ENCODE measurements around the gene UXT. TPM values are rescaled to one million over a fixed set of nuclear protein-coding genes. Genes with fewer than 3 reads are reported as not detected.

Gene UXT
- polyA plus RNA-seq, 1 donor from 2014 or later = 153 TPM

DNA sequence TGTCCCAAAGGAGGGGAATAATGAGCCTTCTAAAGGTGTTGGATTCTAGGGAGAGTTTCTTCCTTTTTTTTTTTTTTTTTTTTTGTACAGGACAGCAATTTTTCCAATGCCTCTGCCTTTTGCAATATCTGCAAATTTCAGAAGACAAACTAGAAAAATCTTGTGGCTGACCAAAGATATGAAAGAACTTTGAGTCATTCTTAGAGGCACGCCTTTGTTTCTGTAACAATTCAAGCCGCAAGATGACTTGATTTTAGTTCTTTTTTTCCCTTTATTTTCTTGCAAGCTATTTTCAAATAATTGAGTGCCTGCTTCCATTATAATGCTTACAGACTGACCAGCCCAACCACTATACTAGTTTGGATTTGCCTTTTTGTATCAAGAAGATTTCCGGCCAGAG lies 47.6 kb upstream of the UXT start:
- H3K4me2 ChIP-seq (ENCODE audit: low read length) = no peak overlapping the region
- H3K9me3 ChIP-seq (ENCODE audit: low read length) = no peaks in the 10 kb centered on the region
- H3K9ac ChIP-seq (ENCODE audit: low read length) = no peak overlapping the region
- H3K27me3 ChIP-seq (ENCODE audit: insufficient read depth, low read depth, low read length) = no peaks in the 10 kb centered on the region
- H2AFZ ChIP-seq (ENCODE audit: low read depth, low read length) = no peak overlapping the region
- H3K79me2 ChIP-seq (replicated peaks; ENCODE audit: insufficient read depth, low read length) = no peaks in the 10 kb centered on the region
- H3K9me2 ChIP-seq (ENCODE audit: insufficient read depth, low read length) = no peaks in the 10 kb centered on the region
- no peaks in the 10 kb centered on the region for H3F3A ChIP-seq (ENCODE audit: insufficient read depth, low read length, poor library complexity, severe bottlenecking)
- no peaks in the 10 kb centered on the region for H4K20me1 ChIP-seq (ENCODE audit: insufficient read depth)
- no peak overlapping the region for H3K27ac ChIP-seq (ENCODE audit: low read length)
- H3K36me3 ChIP-seq (ENCODE audit: insufficient read depth, low read length) = no peaks in the 10 kb centered on the region
- H3K4me3 ChIP-seq (ENCODE audit: low read length) = no peak overlapping the region
- TF ChIP-seq RAD21 (conservative IDR thresholded peaks at IDR 0.05) (no peak), EZH2 (IDR thresholded peaks at IDR 0.05; ENCODE audit: borderline replicate concordance, insufficient read depth, low read length, poor library complexity, severe bottlenecking) (no peak), EP300 (conservative IDR thresholded peaks at IDR 0.05; ENCODE audit: poor library complexity, severe bottlenecking) (no peak), MXI1 (conservative IDR thresholded peaks at IDR 0.05; ENCODE audit: poor library complexity, severe bottlenecking) (no peak), SMC3 (conservative IDR thresholded peaks at IDR 0.05; ENCODE audit: poor library complexity) (no peak), TAF1 (IDR thresholded peaks at IDR 0.05; ENCODE audit: low read depth) (no peak), POLR2AphosphoS5 (IDR thresholded peaks at IDR 0.05) (no peak)
- TF ChIP-seq, protein P1, sequence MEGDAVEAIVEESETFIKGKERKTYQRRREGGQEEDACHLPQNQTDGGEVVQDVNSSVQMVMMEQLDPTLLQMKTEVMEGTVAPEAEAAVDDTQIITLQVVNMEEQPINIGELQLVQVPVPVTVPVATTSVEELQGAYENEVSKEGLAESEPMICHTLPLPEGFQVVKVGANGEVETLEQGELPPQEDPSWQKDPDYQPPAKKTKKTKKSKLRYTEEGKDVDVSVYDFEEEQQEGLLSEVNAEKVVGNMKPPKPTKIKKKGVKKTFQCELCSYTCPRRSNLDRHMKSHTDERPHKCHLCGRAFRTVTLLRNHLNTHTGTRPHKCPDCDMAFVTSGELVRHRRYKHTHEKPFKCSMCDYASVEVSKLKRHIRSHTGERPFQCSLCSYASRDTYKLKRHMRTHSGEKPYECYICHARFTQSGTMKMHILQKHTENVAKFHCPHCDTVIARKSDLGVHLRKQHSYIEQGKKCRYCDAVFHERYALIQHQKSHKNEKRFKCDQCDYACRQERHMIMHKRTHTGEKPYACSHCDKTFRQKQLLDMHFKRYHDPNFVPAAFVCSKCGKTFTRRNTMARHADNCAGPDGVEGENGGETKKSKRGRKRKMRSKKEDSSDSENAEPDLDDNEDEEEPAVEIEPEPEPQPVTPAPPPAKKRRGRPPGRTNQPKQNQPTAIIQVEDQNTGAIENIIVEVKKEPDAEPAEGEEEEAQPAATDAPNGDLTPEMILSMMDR (IDR thresholded peaks at IDR 0.05; ENCODE audit: poor library complexity, severe bottlenecking) = no peak
- TF ChIP-seq, protein P2, sequence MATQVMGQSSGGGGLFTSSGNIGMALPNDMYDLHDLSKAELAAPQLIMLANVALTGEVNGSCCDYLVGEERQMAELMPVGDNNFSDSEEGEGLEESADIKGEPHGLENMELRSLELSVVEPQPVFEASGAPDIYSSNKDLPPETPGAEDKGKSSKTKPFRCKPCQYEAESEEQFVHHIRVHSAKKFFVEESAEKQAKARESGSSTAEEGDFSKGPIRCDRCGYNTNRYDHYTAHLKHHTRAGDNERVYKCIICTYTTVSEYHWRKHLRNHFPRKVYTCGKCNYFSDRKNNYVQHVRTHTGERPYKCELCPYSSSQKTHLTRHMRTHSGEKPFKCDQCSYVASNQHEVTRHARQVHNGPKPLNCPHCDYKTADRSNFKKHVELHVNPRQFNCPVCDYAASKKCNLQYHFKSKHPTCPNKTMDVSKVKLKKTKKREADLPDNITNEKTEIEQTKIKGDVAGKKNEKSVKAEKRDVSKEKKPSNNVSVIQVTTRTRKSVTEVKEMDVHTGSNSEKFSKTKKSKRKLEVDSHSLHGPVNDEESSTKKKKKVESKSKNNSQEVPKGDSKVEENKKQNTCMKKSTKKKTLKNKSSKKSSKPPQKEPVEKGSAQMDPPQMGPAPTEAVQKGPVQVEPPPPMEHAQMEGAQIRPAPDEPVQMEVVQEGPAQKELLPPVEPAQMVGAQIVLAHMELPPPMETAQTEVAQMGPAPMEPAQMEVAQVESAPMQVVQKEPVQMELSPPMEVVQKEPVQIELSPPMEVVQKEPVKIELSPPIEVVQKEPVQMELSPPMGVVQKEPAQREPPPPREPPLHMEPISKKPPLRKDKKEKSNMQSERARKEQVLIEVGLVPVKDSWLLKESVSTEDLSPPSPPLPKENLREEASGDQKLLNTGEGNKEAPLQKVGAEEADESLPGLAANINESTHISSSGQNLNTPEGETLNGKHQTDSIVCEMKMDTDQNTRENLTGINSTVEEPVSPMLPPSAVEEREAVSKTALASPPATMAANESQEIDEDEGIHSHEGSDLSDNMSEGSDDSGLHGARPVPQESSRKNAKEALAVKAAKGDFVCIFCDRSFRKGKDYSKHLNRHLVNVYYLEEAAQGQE (IDR thresholded peaks at IDR 0.05; ENCODE audit: borderline replicate concordance) = no peak

DNA sequence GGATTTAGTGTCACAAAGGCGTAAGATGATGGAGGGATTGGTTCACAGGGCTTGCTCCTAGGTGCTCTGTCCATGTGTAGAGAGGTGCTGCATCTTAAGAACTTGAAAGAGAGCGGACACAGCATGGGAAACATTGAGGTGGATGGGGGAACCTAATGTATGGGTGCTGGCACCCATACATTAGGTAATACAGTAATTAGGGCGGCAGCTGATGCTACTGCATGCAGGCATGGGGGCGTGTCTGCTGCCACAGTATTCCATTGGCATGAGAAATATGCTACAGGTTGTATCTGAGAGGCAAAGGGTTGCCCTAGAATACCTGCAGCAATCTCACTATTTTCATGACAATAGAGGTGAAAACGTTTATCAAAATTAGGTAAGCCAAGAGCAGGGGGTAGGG lies 45.8 kb upstream of the UXT start:
- Histone ChIP-seq H2AFZ (ENCODE audit: low read depth, low read length) (no peak overlapping the region), H3K79me2 (replicated peaks; ENCODE audit: insufficient read depth, low read length) (no peaks in the 10 kb centered on the region), H3K9ac (ENCODE audit: low read length) (no peak overlapping the region), H3F3A (ENCODE audit: insufficient read depth, low read length, poor library complexity, severe bottlenecking) (no peaks in the 10 kb centered on the region), H3K27ac (ENCODE audit: low read length) (no peak overlapping the region), H3K9me3 (ENCODE audit: low read length) (no peaks in the 10 kb centered on the region), H3K4me3 (ENCODE audit: low read length) (no peak overlapping the region), H3K27me3 (ENCODE audit: insufficient read depth, low read depth, low read length) (no peaks in the 10 kb centered on the region), H3K9me2 (ENCODE audit: insufficient read depth, low read length) (no peaks in the 10 kb centered on the region), H3K4me2 (ENCODE audit: low read length) (no peak overlapping the region), H4K20me1 (ENCODE audit: insufficient read depth) (no peaks in the 10 kb centered on the region), H3K36me3 (ENCODE audit: insufficient read depth, low read length) (no peaks in the 10 kb centered on the region)
- no peak for TF ChIP-seq MXI1 (conservative IDR thresholded peaks at IDR 0.05; ENCODE audit: poor library complexity, severe bottlenecking)
- TF ChIP-seq RAD21 (conservative IDR thresholded peaks at IDR 0.05) = no peak
- no peak for TF ChIP-seq EP300 (conservative IDR thresholded peaks at IDR 0.05; ENCODE audit: poor library complexity, severe bottlenecking)
- TF ChIP-seq, protein P1 (IDR thresholded peaks at IDR 0.05; ENCODE audit: poor library complexity, severe bottlenecking) = no peak
- TF ChIP-seq POLR2AphosphoS5 (IDR thresholded peaks at IDR 0.05) = no peak
- TF ChIP-seq, protein P2 (IDR thresholded peaks at IDR 0.05; ENCODE audit: borderline replicate concordance) = no peak
- no peak for TF ChIP-seq SMC3 (conservative IDR thresholded peaks at IDR 0.05; ENCODE audit: poor library complexity)
- no peak for TF ChIP-seq TAF1 (IDR thresholded peaks at IDR 0.05; ENCODE audit: low read depth)
- no peak for TF ChIP-seq EZH2 (IDR thresholded peaks at IDR 0.05; ENCODE audit: borderline replicate concordance, insufficient read depth, low read length, poor library complexity, severe bottlenecking)
